GM18520 (cell line): ENCODE results near the gene KLHL29.

ENCODE experiments used
- ATAC-seq: cut with Tn5 transposase; IDR thresholded peaks from one replicate; pipeline ENCODE4 v1.9.1; 2021; ENCODE audit not compliant: unreplicated experiment

KLHL29 gene

DNA sequence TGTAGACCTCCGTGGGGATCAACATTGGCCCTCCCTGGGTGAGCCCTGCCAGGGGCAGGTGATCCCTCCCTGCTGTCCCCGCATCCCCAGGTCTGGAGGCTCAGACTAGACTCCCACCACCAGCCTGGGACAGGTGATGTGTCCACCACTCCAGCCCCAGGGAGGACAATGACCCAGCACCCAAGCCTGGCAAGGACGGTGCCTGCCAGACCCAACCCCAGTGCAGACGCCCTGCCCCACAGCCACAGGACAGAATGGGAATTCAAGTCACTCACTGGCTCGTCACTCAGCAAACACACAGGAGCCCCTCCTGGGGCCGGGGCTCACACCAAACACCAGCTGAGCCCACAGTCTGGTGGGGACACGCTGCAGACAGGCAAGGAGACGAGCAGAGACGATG lies 302.2 kb downstream of the KLHL29 start:
- ATAC-seq = no peak

- no peak for ATAC-seq
Measured at GRCh38 chr2:23687713-23688112, 302.7 kb downstream of the KLHL29 start.

DNA sequence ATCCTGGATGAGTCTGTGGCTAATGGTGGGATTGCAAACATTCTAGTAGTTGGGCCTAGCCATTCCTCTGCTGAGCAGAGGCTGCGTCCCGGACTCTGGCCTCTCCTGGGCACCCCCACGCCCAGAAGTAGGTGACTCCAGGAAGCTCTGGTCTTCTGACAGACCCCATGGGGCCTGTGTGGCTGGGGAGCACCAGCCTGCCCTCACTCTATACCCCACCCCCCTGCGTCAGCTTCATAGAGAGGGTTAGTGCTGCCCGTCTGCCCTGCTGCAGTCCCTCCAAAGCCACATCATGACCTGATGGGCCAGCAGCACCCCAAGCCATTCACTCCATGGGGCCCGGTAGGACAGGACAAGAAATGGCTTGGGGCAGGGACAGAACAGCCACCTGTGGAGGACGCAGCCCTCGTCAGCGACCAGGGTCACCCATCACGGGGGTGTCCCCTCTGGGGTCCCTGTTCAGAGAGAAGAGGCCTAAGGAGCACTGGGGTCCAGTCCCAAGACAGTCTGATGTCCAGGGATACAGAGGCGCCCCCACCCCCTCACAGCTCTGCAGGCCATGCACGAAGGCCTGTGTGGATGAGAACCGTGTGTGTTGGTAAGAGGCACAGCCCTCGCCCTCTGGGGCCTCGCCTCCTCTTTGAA lies 303.6 kb downstream of the KLHL29 start:
- ATAC-seq = no peak

DNA sequence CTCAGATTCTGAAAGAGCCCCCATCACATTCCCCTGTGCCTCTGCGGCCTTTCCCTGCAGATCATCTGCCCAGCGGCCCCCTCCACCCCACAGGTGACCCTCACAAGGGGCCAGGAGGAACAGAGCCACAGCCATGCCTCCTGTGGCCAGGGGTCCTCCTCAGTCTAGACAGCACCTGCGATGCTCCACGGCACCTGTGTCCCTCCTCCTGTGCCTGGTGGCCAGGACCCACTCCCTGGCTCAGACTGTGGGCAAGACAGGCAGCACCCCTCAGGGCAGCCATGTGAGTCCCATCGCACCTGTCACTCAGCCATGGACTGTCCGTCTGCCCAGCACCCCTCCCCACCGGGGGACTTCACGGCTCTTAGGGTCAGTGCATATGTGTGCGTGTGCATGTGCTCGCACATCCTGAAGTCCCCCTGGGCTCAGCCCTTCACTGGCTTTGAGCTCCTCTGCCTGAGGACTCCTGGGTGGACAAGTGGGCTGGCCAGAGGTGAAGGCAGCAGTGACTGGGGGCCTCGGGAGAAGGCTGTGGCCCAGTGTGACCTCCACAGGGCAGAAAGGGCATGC lies 304.2 kb downstream of the KLHL29 start:
- no peak for ATAC-seq

DNA sequence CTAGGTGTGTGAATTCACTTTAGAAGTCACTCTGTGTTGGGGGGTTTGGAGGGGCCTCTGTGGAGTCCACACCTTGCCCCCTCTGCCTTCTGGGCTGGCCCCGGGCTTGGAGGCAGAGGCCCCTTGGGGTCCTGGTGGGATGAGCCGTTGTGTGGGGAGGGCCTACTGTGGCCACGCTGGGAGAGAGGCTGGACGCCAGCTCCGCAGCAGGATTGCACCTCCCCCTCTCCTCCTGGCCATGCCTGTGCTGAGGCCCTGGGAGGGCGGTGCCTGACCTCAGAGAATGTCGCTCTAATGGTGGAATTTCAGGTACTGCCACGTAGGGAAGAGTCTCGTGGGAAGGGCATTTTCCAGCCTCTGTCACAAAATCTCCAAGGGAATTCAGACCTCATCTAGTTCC lies 304.9 kb downstream of the KLHL29 start:
- ATAC-seq = no peak

DNA sequence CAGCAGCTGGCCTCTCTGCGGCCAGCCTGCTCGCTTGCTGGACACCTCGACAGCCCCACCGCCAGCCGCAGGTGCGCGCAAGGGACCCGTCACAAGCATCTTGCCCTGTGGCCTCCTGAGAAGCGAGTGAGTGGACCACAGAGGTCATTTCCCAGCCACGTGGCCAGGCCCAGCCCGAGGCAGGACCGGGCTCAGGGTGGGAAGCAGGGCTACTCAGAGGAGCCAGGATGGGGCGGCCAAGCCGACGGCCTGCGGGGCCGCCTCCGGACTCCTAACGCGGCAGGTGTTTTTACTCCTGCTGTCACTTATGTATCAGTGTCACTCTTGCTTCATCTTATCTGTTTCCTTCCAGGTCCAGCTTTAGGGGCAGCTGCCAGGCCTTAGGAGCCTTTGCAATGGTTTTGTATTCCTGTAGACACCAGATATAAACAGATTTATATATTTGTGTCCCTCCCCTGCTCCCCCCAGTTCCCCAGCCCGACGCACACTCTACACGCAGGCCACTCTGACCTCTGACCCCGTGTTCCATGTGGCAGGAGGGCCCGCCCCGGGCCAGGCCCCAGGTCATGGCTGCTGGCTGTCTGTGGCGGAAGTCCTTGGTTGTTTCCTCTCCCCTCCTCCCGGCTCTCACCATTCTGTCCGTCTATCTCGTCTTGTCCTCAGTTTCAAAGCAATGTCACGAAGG lies 305.6 kb downstream of the KLHL29 start:
- ATAC-seq = no peak

- no peak for ATAC-seq
Measured at GRCh38 chr2:23691106-23691470, 306.1 kb downstream of the KLHL29 start.

DNA sequence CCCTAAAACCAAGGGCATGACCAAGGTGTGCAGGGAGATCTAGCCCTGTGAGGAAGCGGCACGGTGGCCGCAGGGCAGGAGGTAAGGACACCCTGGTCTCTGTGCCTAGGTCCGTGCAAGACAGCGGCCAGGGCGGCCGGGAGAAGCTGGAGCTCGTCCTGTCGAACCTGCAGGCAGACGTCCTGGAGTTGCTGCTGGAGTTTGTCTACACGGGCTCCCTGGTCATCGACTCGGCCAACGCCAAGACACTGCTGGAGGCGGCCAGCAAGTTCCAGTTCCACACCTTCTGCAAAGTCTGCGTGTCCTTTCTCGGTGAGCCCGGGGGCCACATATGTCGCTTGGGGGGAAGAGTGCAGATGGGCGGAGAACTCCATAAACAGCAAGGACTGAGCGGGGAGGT lies 306.6 kb downstream of the KLHL29 start:
- no peak for ATAC-seq

- no peak for ATAC-seq
Measured at GRCh38 chr2:23692263-23692662, 307.3 kb downstream of the KLHL29 start.

DNA sequence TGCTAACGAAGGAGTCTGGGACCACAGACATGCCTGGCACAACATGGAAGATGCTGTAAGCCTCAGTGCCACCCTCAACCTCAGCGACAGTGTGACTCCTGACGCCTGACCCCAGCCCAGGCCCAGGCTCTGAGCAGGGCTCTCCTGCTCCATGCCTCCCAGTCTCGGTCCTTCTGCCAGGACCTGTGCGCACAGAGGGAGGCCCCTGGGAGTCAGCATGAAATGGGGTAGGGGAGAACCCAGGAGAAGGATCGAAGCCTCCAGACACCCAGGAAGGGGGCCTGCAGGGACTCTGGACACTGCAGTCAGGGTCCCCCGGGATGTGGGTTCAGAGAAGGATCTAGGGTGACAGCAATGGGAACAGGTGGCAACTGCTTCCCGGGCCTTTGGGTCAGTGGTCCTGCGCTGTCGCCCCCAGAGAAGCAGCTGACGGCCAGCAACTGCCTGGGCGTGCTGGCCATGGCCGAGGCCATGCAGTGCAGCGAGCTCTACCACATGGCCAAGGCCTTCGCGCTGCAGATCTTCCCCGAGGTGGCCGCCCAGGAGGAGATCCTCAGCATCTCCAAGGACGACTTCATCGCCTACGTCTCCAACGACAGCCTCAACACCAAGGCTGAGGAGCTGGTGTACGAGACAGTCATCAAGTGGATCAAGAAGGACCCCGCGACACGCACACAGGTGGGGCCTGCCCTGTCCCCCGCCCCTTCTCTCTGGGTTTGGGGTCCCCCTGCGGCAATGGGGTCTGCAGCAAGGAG lies 308.0 kb downstream of the KLHL29 start:
- no peak for ATAC-seq

- no peak for ATAC-seq
Measured at GRCh38 chr2:23693606-23693951, 308.6 kb downstream of the KLHL29 start.

GRCh38 chr2:23694058-23695045 lies 309.4 kb downstream of the KLHL29 start:
- no peak for ATAC-seq

DNA sequence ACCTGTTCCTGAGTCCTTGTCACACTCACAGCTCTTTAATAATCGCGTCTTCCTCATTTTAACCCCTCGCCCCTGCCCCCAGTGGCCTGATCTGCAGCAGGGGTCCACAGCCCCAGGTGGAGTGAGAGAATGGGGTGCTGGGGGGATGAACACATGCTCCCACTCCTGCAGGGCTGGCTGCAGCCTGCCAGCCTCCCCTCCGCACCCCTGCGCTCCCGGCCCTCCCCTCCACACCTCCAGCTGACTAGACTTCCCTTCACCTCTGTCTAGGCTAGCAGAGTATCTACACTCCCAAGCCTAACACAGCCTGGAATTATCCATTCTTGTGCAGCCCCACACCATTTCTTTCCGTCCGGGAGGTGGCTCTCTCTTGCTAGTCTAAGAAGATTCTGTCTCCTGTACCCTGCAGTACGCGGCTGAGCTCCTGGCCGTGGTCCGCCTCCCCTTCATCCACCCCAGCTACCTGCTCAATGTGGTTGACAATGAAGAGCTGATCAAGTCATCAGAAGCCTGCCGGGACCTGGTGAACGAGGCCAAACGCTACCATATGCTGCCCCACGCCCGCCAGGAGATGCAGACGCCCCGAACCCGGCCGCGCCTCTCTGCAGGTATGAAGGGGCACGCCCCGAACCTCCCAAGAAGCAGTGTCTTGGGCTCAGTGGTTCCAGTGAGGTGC lies 310.4 kb downstream of the KLHL29 start:
- no peak for ATAC-seq

DNA sequence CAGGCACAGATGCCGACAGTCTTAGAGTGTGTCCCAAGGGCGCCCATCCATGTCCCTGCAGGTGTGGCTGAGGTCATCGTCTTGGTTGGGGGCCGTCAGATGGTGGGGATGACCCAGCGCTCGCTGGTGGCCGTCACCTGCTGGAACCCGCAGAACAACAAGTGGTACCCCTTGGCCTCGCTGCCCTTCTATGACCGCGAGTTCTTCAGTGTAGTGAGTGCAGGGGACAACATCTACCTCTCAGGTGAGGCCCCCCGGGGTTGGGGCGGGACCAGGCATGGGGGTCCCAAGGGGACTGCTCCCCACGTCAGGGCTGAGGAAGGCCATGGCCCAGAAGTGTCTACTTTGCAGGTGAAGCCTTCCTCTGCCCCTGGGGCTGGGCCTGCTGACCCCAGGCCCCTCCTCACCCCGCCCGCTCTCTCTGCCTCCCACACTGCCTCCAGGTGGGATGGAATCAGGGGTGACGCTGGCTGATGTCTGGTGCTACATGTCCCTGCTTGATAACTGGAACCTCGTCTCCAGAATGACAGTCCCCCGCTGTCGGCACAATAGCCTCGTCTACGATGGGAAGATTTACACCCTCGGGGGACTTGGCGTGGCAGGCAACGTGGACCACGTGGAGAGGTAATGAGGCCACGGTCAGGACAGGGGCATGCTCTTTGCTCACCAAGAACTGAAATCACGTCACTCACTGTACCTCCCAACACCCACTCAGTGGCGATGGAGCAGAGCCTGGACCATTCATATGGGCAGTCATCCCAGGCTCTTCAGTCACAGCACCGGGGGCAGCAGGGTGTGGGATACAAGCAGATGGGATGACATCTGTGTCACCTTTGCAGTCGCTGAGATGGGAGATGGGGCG lies 311.1 kb downstream of the KLHL29 start:
- no peak for ATAC-seq

- ATAC-seq = no peak
Measured at GRCh38 chr2:23696752-23697045, 311.7 kb downstream of the KLHL29 start.

GRCh38 chr2:23697256-23698075 lies 312.5 kb downstream of the KLHL29 start:
- ATAC-seq = no peak

DNA sequence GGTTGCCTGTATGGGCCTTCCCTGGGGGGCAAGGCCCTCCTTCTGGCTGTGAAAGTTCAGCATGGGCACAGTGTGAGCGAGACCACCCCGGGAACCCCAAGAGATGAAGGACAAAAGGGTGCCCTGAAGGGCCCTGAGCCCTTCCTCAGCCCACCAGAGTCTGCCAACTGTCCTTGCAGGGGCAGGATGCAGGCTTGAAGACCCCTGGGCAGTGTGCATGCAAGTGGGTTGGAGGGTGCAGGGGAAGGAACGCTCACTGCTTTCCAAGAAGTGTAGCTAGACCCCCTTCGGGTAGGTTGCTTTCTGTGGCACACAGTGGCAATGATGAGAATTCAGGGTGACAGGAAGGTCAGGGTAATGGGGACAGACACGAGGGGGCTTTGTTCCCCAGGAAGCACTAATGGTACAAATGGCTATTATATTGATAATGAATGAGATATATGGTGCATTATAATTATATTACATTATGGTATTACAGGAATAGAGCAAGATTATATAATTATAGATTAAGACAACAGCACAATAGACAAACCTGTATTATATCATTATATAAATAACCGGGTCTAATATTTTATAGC lies 313.2 kb downstream of the KLHL29 start:
- ATAC-seq = no peak
